OCI-LY3 (cell line): Measurements from ENCODE around the gene C5orf47.
"Not testable (repeated sequence)": the region's sequence is repeated elsewhere in the genome, so short reads cannot be mapped to it uniquely, and the experiment has no call there.

ENCODE experiments used
- H2AFZ ChIP-seq: fragments of 200-600, 300-600 bp; shearing (Covaris generic); 2 replicates; pipeline ENCODE4 v1.6.0; 2014; ENCODE audit warnings: antibody characterized with exemption, low read depth, low read length
- H3K27ac ChIP-seq: fragments of 200-600, 300-600 bp; sonication (generic); 2 replicates; pipeline ENCODE4 v1.5.1; 2014; ENCODE audit warnings: mild to moderate bottlenecking, low read length, moderate library complexity, mixed read lengths
- H3K27me3 ChIP-seq: fragments of 200-600, 300-600 bp; sonication (generic); 2 replicates; pipeline ENCODE4 v1.6.1; 2014; ENCODE audit warnings: low read depth, low read length, mixed read lengths
- H3K36me3 ChIP-seq: fragments of 200-600, 300-600 bp; sonication (generic); replicated peaks from 2 replicates; pipeline ENCODE3; 2014; ENCODE audit warnings: low read depth, low read length, mixed read lengths
- H3K4me1 ChIP-seq: fragments of 300-600, 200-600 bp; sonication (generic); 2 replicates; pipeline ENCODE4 v1.6.1; 2014; ENCODE audit warnings: low read length, mixed read lengths
- H3K4me2 ChIP-seq: fragments of 200-600, 300-600 bp; sonication (generic); 2 replicates; pipeline ENCODE4 v1.6.1; 2014; ENCODE audit warnings: low read length, mixed read lengths
- H3K4me3 ChIP-seq: fragments of 300-600, 200-600 bp; sonication (generic); 2 replicates; pipeline ENCODE4 v1.5.1; 2014; ENCODE audit warnings: antibody characterized with exemption, mild to moderate bottlenecking, low read length, moderate library complexity
- H3K79me2 ChIP-seq: fragments of 300-600, 200-600 bp; shearing (Covaris generic); 2 replicates; pipeline ENCODE4 v1.6.1; 2014; ENCODE audit warnings: mild to moderate bottlenecking, low read length, mixed read lengths
- H3K9ac ChIP-seq: fragments of 300-600, 200-600 bp; shearing (Covaris generic); 2 replicates; pipeline ENCODE4 v1.6.0; 2014; ENCODE audit warnings: mild to moderate bottlenecking, low read length, moderate library complexity
- H3K9me3 ChIP-seq: fragments of 200-600, 300-600 bp; shearing (Covaris generic); 2 replicates; pipeline ENCODE4 v1.6.1; 2014; ENCODE audit warnings: low read length, mixed read lengths; ENCODE audit not compliant: insufficient read depth
- H4K20me1 ChIP-seq: fragments of 200-600, 300-600 bp; sonication (generic); 2 replicates; pipeline ENCODE4 v1.6.1; 2016; ENCODE audit warnings: low read length, mixed read lengths; ENCODE audit not compliant: insufficient read depth
- EZH2phosphoT487 ChIP-seq: fragments of 200-600 bp; shearing (Covaris generic); IDR thresholded peaks from 2 replicates; pipeline ENCODE4 v1.6.1; 2018; ENCODE audit warnings: antibody characterized with exemption, mixed run types, low read depth
- TF ChIP-seq, protein P1 (sequence below): fragments of 200-600, 300-600 bp; sonication (generic); IDR thresholded peaks from 2 replicates; pipeline ENCODE4 v1.5.1; 2014; ENCODE audit warnings: antibody characterized with exemption, low read length, low read depth

C5orf47 gene

GRCh38 chr5:174008922-174009321, 20.0 kb downstream of the C5orf47 start:
- no peak overlapping the region for H3K4me2 ChIP-seq
- peaks cover 22% of the 10 kb centered on the region for H3K27me3 ChIP-seq

GRCh38 chr5:174010365-174010764, 21.4 kb downstream of the C5orf47 start:
- TF ChIP-seq EZH2phosphoT487: no peak
- TF ChIP-seq, protein P1, sequence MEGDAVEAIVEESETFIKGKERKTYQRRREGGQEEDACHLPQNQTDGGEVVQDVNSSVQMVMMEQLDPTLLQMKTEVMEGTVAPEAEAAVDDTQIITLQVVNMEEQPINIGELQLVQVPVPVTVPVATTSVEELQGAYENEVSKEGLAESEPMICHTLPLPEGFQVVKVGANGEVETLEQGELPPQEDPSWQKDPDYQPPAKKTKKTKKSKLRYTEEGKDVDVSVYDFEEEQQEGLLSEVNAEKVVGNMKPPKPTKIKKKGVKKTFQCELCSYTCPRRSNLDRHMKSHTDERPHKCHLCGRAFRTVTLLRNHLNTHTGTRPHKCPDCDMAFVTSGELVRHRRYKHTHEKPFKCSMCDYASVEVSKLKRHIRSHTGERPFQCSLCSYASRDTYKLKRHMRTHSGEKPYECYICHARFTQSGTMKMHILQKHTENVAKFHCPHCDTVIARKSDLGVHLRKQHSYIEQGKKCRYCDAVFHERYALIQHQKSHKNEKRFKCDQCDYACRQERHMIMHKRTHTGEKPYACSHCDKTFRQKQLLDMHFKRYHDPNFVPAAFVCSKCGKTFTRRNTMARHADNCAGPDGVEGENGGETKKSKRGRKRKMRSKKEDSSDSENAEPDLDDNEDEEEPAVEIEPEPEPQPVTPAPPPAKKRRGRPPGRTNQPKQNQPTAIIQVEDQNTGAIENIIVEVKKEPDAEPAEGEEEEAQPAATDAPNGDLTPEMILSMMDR: no peak

More at GRCh38 chr5:174008922-174009321, 20.0 kb downstream of the C5orf47 start:
- no peaks in the 10 kb centered on the region for H3K79me2 ChIP-seq
- H3K36me3 ChIP-seq: no peaks in the 10 kb centered on the region
- H3K9ac ChIP-seq: no peak overlapping the region
- no peak overlapping the region for H2AFZ ChIP-seq
- H4K20me1 ChIP-seq: no peaks in the 10 kb centered on the region
- TF ChIP-seq, protein P1: no peak
- TF ChIP-seq EZH2phosphoT487: no peak
- no peak overlapping the region for H3K4me3 ChIP-seq
- H3K27ac ChIP-seq: no peak overlapping the region
- H3K9me3 ChIP-seq: no peaks in the 10 kb centered on the region
- H3K4me1 ChIP-seq: no peaks in the 10 kb centered on the region

DNA sequence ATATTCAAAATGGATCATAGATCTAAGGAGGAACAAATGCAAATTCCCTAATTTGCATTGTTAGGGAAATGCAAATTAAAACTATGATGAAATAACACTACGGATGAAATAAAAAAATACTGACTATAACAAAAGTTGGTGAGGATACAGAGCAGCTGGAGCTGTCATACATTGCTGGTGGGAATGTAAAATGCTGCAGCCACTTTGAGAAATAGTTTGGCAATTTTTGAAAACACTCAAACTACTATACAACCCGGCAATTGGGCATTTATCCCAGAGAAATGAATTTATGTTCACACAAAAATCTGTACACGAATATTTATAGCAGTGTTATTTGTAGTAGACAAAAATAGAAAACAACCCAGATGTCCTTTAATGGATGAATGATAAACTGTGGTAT, 22.5 kb downstream of the C5orf47 start:
- no peaks in the 10 kb centered on the region for H4K20me1 ChIP-seq
- no peak overlapping the region for H3K4me3 ChIP-seq
- H3K27me3 ChIP-seq: peaks cover 15% of the 10 kb centered on the region

More at GRCh38 chr5:174010365-174010764, 21.4 kb downstream of the C5orf47 start:
- H3K9ac ChIP-seq: no peak overlapping the region
- H3K4me2 ChIP-seq: no peak overlapping the region
- no peaks in the 10 kb centered on the region for H3K4me1 ChIP-seq
- H3K79me2 ChIP-seq: no peaks in the 10 kb centered on the region
- H3K27ac ChIP-seq: no peak overlapping the region
- H2AFZ ChIP-seq: no peak overlapping the region
- H3K4me3 ChIP-seq: no peak overlapping the region
- no peaks in the 10 kb centered on the region for H4K20me1 ChIP-seq
- peaks cover 21% of the 10 kb centered on the region for H3K27me3 ChIP-seq
- H3K9me3 ChIP-seq: no peaks in the 10 kb centered on the region
- H3K36me3 ChIP-seq: no peaks in the 10 kb centered on the region

DNA sequence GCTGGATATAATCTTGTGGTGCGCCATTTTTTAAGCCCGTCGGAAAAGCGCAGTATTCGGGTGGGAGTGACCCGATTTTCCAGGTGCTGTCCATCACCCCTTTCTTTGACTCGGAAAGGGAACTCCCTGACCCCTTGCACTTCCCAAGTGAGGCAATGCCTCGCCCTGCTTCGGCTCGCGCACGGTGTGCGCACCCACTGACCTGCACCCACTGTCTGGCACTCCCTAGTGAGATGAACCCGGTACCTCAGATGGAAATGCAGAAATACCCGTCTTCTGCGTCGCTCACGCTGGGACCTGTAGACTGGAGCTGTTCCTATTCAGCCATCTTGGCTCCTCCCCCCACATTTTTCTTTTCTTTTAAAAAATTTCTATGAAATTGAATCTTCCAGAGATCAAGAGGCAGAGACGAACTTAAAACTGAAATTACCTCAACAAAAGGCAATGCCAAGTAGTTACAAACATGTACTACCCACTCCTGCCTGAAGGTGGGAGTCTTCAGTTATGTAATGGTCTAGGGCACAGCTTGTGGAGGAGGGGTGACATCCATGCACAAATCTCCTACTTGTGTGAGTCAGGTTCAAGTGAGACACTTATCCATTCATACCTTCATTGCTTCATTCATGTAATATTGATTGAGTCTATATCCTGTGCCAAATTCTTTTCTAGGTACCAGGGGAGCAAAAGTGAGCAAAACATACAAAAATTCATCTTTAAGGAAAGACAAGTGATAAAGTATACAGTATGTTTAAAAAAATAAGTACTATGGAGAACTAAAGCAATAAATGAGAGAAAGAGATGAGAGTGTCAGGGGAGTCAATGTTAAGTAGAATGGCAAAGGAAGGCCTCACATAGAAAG, 31.3 kb downstream of the C5orf47 start:
- not testable (repeated sequence) for H3K36me3 ChIP-seq, H3K9ac ChIP-seq, H3K4me2 ChIP-seq, H3K79me2 ChIP-seq, H3K27ac ChIP-seq, H3K4me3 ChIP-seq, H3K4me1 ChIP-seq, H4K20me1 ChIP-seq, H2AFZ ChIP-seq, H3K9me3 ChIP-seq
- peaks cover 32% of the 10 kb centered on the region for H3K27me3 ChIP-seq
- TF ChIP-seq, protein P1: peak; percentile 70

More for the DNA sequence above, 22.5 kb downstream of the C5orf47 start:
- Histone ChIP-seq H3K4me2 (no peak overlapping the region), H3K9ac (no peak overlapping the region), H3K79me2 (no peaks in the 10 kb centered on the region), H3K36me3 (no peaks in the 10 kb centered on the region), H2AFZ (no peak overlapping the region), H3K9me3 (no peaks in the 10 kb centered on the region), H3K4me1 (no peaks in the 10 kb centered on the region), H3K27ac (no peak overlapping the region)
- TF ChIP-seq EZH2phosphoT487: no peak
